M059J (cell line): ENCODE results near the gene IL1R2. TPM values are rescaled to one million over a fixed set of nuclear protein-coding genes. Genes with fewer than 3 reads are reported as not detected.
A peak's percentile ranks its signal among the peaks of the same experiment; 100 is the strongest.

Experiments
- DNase-seq: peaks from one replicate; pipeline ENCODE4 v3.0.0-alpha.2; 2012; ENCODE audit warnings: low read depth
- total RNA-seq: library from RNA; depleted of rRNA; stranded (reverse); fragments of >200 nt; shearing (Covaris generic); gene quantifications from 2 replicates; pipeline ENCODE4 v1.2.3, GENCODE V29; 2014

IL1R2 gene
- total RNA-seq, 1 experiment from 2014 or later, result not detected

GRCh38 chr2:102020596-102021170 lies 28.9 kb downstream of the IL1R2 start:
- peak; percentile 78 for DNase-seq

GRCh38 chr2:102021779-102022178 lies 30.0 kb downstream of the IL1R2 start:
- no peak for DNase-seq

GRCh38 chr2:102022884-102023539 lies 31.3 kb downstream of the IL1R2 start:
- DNase-seq, result no peak

GRCh38 chr2:102024410-102024809 lies 32.6 kb downstream of the IL1R2 start:
- no peak for DNase-seq

- no peak for DNase-seq
These were observed 33.3 kb downstream of the IL1R2 start for GRCh38 chr2:102025016-102025501.

GRCh38 chr2:102025583-102026267 lies 34.0 kb downstream of the IL1R2 start:
- DNase-seq, result no peak

GRCh38 chr2:102027036-102027980 lies 35.5 kb downstream of the IL1R2 start:
- peak; percentile 70 for DNase-seq

GRCh38 chr2:102028470-102028869 lies 36.7 kb downstream of the IL1R2 start:
- no peak for DNase-seq

GRCh38 chr2:102029405-102029804 lies 37.6 kb downstream of the IL1R2 start:
- no peak for DNase-seq

GRCh38 chr2:102029952-102030351 lies 38.2 kb downstream of the IL1R2 start:
- no peak for DNase-seq

GRCh38 chr2:102030502-102030854 lies 38.7 kb downstream of the IL1R2 start:
- no peak for DNase-seq

- DNase-seq, result no peak
These were observed 39.2 kb downstream of the IL1R2 start for GRCh38 chr2:102030855-102031527.

- peak; percentile 33 for DNase-seq
These were observed 40.7 kb downstream of the IL1R2 start for GRCh38 chr2:102032368-102033030.

- peak; percentile 92 for DNase-seq
These were observed 41.4 kb downstream of the IL1R2 start for GRCh38 chr2:102033031-102033749.

GRCh38 chr2:102033750-102034682 lies 42.3 kb downstream of the IL1R2 start:
- no peak for DNase-seq

GRCh38 chr2:102034683-102035548 lies 43.2 kb downstream of the IL1R2 start:
- DNase-seq, result no peak

GRCh38 chr2:102037681-102038080 lies 45.9 kb downstream of the IL1R2 start:
- no peak for DNase-seq

GRCh38 chr2:102040229-102040628 lies 48.5 kb downstream of the IL1R2 start:
- no peak for DNase-seq
